ENCODE data around the gene TRMU. TPM values are rescaled to one million over a fixed set of nuclear protein-coding genes. Genes with fewer than 3 reads are reported as not detected.
A peak's percentile ranks its signal among the peaks of the same experiment; 100 is the strongest.

The TRMU gene
- total RNA-seq, 2 experiments from 2014 or later, result 61.4 to 75.3 TPM

GRCh38 chr22:46292732-46293131, 42.8 kb upstream of the TRMU start:
- POLR2A ChIA-PET, result no interaction called here

GRCh38 chr22:46293577-46294260, 41.8 kb upstream of the TRMU start:
- ChIA-PET CTCF (interaction anchor here (0.6 kb wide), 1 partner anchor 23 kb away, joined by 3 read pairs; no protein-coding TSS in a partner anchor), POLR2A (no interaction called here)
- Mint-ChIP-seq H3K27ac (peak overlapping the region; percentile 5), H3K4me3 (no peak overlapping the region), H3K9me3 (ENCODE audit: low read depth) (no peaks in the 10 kb centered on the region), H3K36me3 (ENCODE audit: low read depth) (peaks cover 16% of the 10 kb centered on the region), H3K4me1 (peaks cover 30% of the 10 kb centered on the region), H3K27me3 (peaks cover 2% of the 10 kb centered on the region)
- intact Hi-C loops (cut with DNase I, micrococcal nuclease), result loop anchor here (10.0 kb wide), 2 partner anchors 259 to 619 kb away; partner anchors contain the start of gene ATXN10 (in 1 of the 2)
- DNase-seq (peak; percentile 61), ATAC-seq (no peak)

More at GRCh38 chr22:46292732-46293131, 42.8 kb upstream of the TRMU start:
- Mint-ChIP-seq H3K27ac (no peak overlapping the region), H3K4me1 (peaks cover 29% of the 10 kb centered on the region), H3K27me3 (no peaks in the 10 kb centered on the region), H3K36me3 (ENCODE audit: low read depth) (peaks cover 11% of the 10 kb centered on the region), H3K4me3 (no peak overlapping the region), H3K9me3 (ENCODE audit: low read depth) (no peaks in the 10 kb centered on the region)
- ATAC-seq, result no peak
- CTCF ChIA-PET, result no interaction called here
- DNase-seq, result no peak
- intact Hi-C loops (cut with DNase I, micrococcal nuclease), result loop anchor here (10.0 kb wide), 2 partner anchors 258 to 618 kb away; partner anchors contain the start of gene ATXN10 (in 1 of the 2)

- DNase-seq (no peak), ATAC-seq (no peak)
- H3K4me1 Mint-ChIP-seq, result peaks cover 33% of the 10 kb centered on the region
- ChIA-PET CTCF (interaction anchor here (1.5 kb wide), 1 partner anchor 45 kb away, joined by 7 read pairs; the partner anchor contains the start of gene CDPF1), POLR2A (interaction anchor here (0.7 kb wide), 1 partner anchor 308 kb away, joined by 3 read pairs; no protein-coding TSS in a partner anchor)
- peak overlapping the region; percentile 90 for H3K4me3 Mint-ChIP-seq
- no peaks in the 10 kb centered on the region for H3K9me3 Mint-ChIP-seq (ENCODE audit: low read depth)
- H3K27ac Mint-ChIP-seq, result peak overlapping the region; percentile 76
- H3K27me3 Mint-ChIP-seq, result peaks cover 4% of the 10 kb centered on the region
- H3K36me3 Mint-ChIP-seq (ENCODE audit: low read depth), result peaks cover 26% of the 10 kb centered on the region
- intact Hi-C loops (cut with DNase I, micrococcal nuclease), result loop anchor here (10.0 kb wide), 2 partner anchors 260 to 620 kb away; partner anchors contain the start of gene ATXN10 (in 1 of the 2)
Observed at GRCh38 chr22:46294784-46295183, 40.7 kb upstream of the TRMU start.

- Mint-ChIP-seq H3K4me3 (peak overlapping the region; percentile 90), H3K27ac (peak overlapping the region; percentile 93), H3K4me1 (peaks cover 34% of the 10 kb centered on the region), H3K9me3 (ENCODE audit: low read depth) (no peaks in the 10 kb centered on the region), H3K27me3 (peaks cover 4% of the 10 kb centered on the region), H3K36me3 (ENCODE audit: low read depth) (peaks cover 28% of the 10 kb centered on the region)
- POLR2A ChIA-PET, result interaction anchor here (0.7 to 1.7 kb wide), 3 partner anchors 45 to 309 kb away, joined by 3 to 7 read pairs (median 5); partner anchors contain the start of gene CDPF1
- CTCF ChIA-PET, result interaction anchor here (0.7 to 1.5 kb wide), 2 partner anchors 19 to 46 kb away, joined by 4 to 7 read pairs; partner anchors contain the start of gene CDPF1
- ATAC-seq (no peak), DNase-seq (no peak)
- intact Hi-C loops (cut with DNase I, micrococcal nuclease), result loop anchor here (10.0 kb wide), 2 partner anchors 261 to 621 kb away; partner anchors contain the start of gene ATXN10 (in 1 of the 2)
Observed at GRCh38 chr22:46295277-46295971, 40.1 kb upstream of the TRMU start.

GRCh38 chr22:46296257-46297150, 39.0 kb upstream of the TRMU start, which contains the start of gene GTSE1:
Gene GTSE1, plus strand, starts transcription at chr22:46296870. Its CDS starts 531 bp downstream, at chr22:46297401.
- DNase-seq, result peak; percentile 99
- Mint-ChIP-seq H3K4me1 (peaks cover 35% of the 10 kb centered on the region), H3K27me3 (peaks cover 4% of the 10 kb centered on the region), H3K4me3 (peak within 1 kb of the TSS; percentile 90), H3K9me3 (ENCODE audit: low read depth) (no peaks in the 10 kb centered on the region), H3K36me3 (ENCODE audit: low read depth) (peaks cover 37% of the 10 kb centered on the region), H3K27ac (peak within 1 kb of the TSS; percentile 93)
- intact Hi-C loops (cut with DNase I, micrococcal nuclease), result loop anchor here (1.0 to 10.0 kb wide), 13 partner anchors 28 to 622 kb away; partner anchors contain the start of genes CDPF1 (in 2 of the 2), ATXN10 (in 1 of the 2), PPARA (in 1 of the 2) and TBC1D22A (in 1 of the 2)
- POLR2A ChIA-PET, result interaction anchor here (1.7 kb wide), 2 partner anchors 46 to 147 kb away, joined by 5 to 7 read pairs; partner anchors contain the start of gene CDPF1
- ATAC-seq, result peak; percentile 99
- CTCF ChIA-PET, result interaction anchor here (1.0 to 1.5 kb wide), 3 partner anchors 47 to 175 kb away, joined by 3 to 7 read pairs (median 3); partner anchors contain the start of gene CDPF1

GRCh38 chr22:46297151-46297812, 38.2 kb upstream of the TRMU start:
- DNase-seq (peak; percentile 58), ATAC-seq (peak; percentile 8)
- H3K4me3 Mint-ChIP-seq, result peak overlapping the region; percentile 90
- POLR2A ChIA-PET, result no interaction called here
- peak overlapping the region; percentile 73 for H3K27ac Mint-ChIP-seq
- peaks cover 4% of the 10 kb centered on the region for H3K27me3 Mint-ChIP-seq
- H3K36me3 Mint-ChIP-seq (ENCODE audit: low read depth), result peaks cover 37% of the 10 kb centered on the region
- intact Hi-C loops (cut with DNase I, micrococcal nuclease), result loop anchor here (10.0 kb wide), 2 partner anchors 262 to 622 kb away; partner anchors contain the start of gene ATXN10 (in 1 of the 2)
- CTCF ChIA-PET, result no interaction called here
- H3K4me1 Mint-ChIP-seq, result peaks cover 35% of the 10 kb centered on the region
- no peaks in the 10 kb centered on the region for H3K9me3 Mint-ChIP-seq (ENCODE audit: low read depth)

GRCh38 chr22:46299101-46299500, 36.4 kb upstream of the TRMU start:
- H3K36me3 Mint-ChIP-seq (ENCODE audit: low read depth), result peaks cover 45% of the 10 kb centered on the region

GRCh38 chr22:46300491-46300890, 35.0 kb upstream of the TRMU start:
- no peak overlapping the region for H3K27ac Mint-ChIP-seq
- peaks cover 26% of the 10 kb centered on the region for H3K4me1 Mint-ChIP-seq
- no peaks in the 10 kb centered on the region for H3K9me3 Mint-ChIP-seq (ENCODE audit: low read depth)
- intact Hi-C loops (cut with DNase I, micrococcal nuclease), result no loop called here
- H3K27me3 Mint-ChIP-seq, result peaks cover 4% of the 10 kb centered on the region
- H3K4me3 Mint-ChIP-seq, result no peak overlapping the region
- ATAC-seq (no peak), DNase-seq (no peak)
- CTCF ChIA-PET, result interaction anchor here (1.1 kb wide), 1 partner anchor 305 kb away, joined by 3 read pairs; no protein-coding TSS in a partner anchor
- POLR2A ChIA-PET, result no interaction called here
- H3K36me3 Mint-ChIP-seq (ENCODE audit: low read depth), result peaks cover 47% of the 10 kb centered on the region

More at GRCh38 chr22:46299101-46299500, 36.4 kb upstream of the TRMU start:
- H3K27ac Mint-ChIP-seq, result no peak overlapping the region
- DNase-seq (no peak), ATAC-seq (no peak)
- H3K4me1 Mint-ChIP-seq, result peaks cover 31% of the 10 kb centered on the region
- ChIA-PET CTCF (interaction anchor here (1.0 to 1.3 kb wide), 3 partner anchors 10 to 303 kb away, joined by 3 to 5 read pairs (median 4); no protein-coding TSS in a partner anchor), POLR2A (interaction anchor here (0.7 kb wide), 1 partner anchor 331 kb away, joined by 4 read pairs; no protein-coding TSS in a partner anchor)
- intact Hi-C loops (cut with DNase I, micrococcal nuclease), result loop anchor here (10.0 kb wide), 2 partner anchors 264 to 624 kb away; partner anchors contain the start of gene ATXN10 (in 1 of the 2)
- no peaks in the 10 kb centered on the region for H3K9me3 Mint-ChIP-seq (ENCODE audit: low read depth)
- H3K4me3 Mint-ChIP-seq, result peak overlapping the region; percentile 90
- H3K27me3 Mint-ChIP-seq, result peaks cover 4% of the 10 kb centered on the region

- H3K4me3 Mint-ChIP-seq, result no peak overlapping the region
- POLR2A ChIA-PET, result no interaction called here
Observed at GRCh38 chr22:46303347-46303965, 32.1 kb upstream of the TRMU start.

More at GRCh38 chr22:46303347-46303965, 32.1 kb upstream of the TRMU start:
- intact Hi-C loops (cut with DNase I, micrococcal nuclease), result no loop called here
- Mint-ChIP-seq H3K36me3 (ENCODE audit: low read depth) (peaks cover 48% of the 10 kb centered on the region), H3K4me1 (peaks cover 9% of the 10 kb centered on the region), H3K27me3 (peaks cover 4% of the 10 kb centered on the region), H3K27ac (no peak overlapping the region), H3K9me3 (ENCODE audit: low read depth) (no peaks in the 10 kb centered on the region)
- no peak for DNase-seq
- CTCF ChIA-PET, result no interaction called here
- ATAC-seq, result no peak

Data from activated CD4-positive, alpha-beta T cell treated with anti-CD3 and anti-CD28 coated beads for 36 hours (primary cell).